ENCODE results near the gene USP19.

The USP19 gene, protein sequence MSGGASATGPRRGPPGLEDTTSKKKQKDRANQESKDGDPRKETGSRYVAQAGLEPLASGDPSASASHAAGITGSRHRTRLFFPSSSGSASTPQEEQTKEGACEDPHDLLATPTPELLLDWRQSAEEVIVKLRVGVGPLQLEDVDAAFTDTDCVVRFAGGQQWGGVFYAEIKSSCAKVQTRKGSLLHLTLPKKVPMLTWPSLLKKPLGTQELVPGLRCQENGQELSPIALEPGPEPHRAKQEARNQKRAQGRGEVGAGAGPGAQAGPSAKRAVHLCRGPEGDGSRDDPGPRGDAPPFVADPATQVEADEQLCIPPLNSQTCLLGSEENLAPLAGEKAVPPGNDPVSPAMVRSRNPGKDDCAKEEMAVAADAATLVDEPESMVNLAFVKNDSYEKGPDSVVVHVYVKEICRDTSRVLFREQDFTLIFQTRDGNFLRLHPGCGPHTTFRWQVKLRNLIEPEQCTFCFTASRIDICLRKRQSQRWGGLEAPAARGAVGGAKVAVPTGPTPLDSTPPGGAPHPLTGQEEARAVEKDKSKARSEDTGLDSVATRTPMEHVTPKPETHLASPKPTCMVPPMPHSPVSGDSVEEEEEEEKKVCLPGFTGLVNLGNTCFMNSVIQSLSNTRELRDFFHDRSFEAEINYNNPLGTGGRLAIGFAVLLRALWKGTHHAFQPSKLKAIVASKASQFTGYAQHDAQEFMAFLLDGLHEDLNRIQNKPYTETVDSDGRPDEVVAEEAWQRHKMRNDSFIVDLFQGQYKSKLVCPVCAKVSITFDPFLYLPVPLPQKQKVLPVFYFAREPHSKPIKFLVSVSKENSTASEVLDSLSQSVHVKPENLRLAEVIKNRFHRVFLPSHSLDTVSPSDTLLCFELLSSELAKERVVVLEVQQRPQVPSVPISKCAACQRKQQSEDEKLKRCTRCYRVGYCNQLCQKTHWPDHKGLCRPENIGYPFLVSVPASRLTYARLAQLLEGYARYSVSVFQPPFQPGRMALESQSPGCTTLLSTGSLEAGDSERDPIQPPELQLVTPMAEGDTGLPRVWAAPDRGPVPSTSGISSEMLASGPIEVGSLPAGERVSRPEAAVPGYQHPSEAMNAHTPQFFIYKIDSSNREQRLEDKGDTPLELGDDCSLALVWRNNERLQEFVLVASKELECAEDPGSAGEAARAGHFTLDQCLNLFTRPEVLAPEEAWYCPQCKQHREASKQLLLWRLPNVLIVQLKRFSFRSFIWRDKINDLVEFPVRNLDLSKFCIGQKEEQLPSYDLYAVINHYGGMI (N-terminal part only)

DNA sequence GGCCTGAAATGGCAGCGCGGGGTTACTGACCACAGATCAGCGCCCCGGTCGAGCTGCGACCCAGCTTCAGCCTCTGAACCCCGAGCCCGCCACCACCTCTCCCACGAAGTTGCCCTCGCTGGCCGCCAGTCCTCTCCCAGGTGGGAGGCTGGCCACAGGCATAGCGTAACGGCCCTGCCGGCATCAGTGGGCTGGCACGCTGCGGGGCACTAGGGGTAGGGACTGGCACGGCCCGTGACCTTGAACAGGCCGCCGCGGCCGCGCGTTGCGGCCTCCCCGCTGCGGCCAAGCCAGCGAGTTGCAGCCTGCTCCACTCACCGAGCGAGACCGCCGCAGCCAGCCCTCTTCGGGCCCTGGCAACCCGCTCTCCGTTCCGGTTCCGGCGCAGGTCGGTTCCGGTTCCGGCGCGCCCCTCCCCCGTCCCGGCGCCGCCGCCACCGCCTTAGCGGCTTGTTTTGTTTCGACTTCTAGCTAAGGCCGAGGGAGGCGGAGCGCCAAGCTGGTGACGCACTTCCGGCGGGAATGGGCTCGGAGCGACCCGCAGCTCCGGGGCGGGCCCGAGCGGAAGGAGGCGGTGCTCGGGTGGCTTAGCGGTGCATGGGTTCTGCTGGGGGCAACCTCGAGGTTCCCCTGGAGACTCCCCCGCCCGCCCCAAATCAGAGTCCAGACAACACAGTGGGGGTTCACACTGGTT is at the start of gene USP19:
USP19 (minus strand) TSS at position 386 of the 694 bp plus-strand sequence. CDS start 1,678 bp downstream, outside the sequence.
- peak; percentile 85 for DNase-seq (ENCODE audit: low read depth)

DNA sequence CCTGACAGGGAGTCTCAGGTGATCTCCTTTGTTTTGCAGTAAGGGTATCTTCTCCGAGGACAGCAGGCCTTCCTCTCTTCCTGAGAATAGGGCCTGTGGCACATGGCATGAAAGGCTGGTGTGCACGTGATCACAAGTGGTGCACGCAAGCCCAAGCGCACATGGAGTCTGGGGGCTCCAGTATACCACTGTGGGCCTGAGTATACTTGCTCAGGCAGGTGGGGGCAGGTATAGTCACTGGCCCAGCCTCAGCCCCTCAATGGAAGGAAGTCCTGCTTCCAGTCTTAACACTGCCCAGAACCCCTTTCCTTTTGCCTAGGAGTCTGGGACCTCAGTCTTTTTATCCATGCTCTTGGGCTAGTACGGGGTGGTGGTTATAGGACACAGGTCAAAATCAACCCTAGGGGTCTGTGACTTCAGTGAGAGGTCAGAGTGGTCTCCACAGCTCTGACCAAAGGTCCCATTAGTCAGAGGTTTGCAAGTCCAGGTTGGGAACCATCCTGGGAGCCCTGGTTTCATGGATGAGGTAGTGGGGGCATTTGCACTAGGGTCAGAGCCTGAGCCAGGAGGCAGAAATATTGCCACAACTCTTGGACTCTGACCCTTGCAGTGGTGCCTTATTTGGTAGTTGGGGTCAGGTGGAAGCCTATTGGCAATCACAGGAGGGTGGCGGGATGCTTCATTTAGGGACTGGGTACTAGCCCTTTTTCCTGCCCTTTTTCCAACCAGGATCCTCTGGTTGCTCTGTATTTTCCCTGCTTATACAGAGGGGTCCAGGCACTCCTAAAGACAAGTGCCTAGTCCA is 46.3 kb upstream of the USP19 start:
- no peak for DNase-seq (ENCODE audit: low read depth)

DNA sequence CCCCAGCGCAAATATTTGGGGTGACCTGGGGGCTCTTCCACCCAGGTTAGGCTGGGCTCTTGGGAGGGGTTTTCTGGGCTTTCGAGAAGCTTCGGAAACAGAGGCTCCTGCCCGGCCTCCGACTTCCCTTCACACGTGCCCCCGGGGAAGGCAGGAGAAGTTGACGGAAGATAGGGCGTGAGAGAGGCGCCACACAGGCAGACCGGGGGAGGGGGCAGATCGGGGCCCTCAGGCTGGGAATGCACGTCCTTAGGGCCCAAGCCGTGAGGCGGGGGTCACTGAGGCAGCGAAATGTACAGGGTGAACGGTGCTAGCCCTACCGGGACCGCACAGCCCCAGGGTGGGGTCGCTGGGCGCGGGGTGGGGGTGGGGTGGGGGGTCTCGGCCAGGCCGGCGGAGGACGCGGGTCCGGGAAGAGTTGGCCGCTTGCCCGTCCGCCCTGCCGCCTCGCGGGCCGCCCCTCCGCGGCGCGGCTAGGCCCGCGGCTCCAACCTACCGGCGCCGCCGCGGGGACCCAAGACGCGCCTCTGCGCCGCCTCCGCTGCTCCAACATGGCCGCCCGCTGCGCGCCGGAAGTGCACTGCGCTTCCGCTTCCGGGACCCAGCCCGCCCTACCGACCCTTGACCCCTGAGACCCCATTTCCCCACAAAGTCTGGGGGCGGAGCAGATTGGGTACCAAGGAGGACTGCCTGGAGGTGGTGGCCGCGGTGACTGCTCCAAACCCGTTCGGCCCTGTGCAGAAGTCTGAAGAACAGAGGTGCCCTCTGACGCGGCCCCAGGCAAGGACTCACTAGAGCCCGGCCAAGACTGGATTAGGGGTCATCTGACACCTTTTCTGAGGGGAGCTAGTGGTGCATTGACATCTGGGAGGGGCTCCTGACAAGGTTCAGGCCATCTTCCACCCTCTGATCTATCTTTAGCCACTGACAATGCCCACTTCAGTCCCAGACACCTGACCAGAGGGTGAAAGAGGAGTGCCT is 45.4 kb upstream of the USP19 start, which contains the start of gene CCDC71:
CCDC71 (minus strand) TSS at position 561 of the 981 bp plus-strand sequence. CDS start 2,123 bp downstream, outside the sequence.
- DNase-seq (ENCODE audit: low read depth) = peak; percentile 61

DNA sequence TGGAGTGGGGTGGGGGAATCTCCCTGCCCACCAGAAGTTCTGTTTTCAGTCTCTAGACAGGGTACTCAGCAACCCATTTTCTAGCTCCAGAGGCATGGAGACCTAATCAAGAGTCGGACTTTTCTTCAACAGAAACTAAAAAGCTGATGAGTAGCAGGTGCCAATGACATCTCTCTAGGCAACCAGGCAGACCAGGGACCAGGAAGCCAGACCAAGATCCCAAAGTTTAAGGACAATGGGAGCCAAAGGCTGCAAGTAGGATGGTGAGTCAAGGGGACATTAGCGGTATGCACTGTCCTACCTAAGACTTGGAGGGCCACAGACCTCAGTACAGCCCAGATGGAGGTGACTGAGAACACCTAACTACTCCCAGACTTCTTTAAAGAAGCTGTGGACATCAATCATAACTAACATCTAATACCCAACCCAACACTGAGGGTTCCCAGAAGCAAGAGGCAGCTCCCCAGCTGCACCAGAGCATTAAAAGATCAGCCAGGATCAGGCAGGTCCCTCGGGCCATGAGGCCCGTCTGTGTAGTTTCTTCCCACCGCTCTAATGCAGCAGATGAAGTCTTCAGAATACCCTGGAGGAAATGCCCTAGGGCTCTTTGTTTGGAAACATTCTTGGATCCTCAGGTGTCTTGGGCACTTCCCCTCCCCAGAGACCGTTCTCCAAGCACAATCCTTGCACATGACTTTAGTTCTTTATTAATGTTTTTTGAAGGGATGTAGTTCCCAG is 44.5 kb upstream of the USP19 start:
- no peak for DNase-seq (ENCODE audit: low read depth)

DNA sequence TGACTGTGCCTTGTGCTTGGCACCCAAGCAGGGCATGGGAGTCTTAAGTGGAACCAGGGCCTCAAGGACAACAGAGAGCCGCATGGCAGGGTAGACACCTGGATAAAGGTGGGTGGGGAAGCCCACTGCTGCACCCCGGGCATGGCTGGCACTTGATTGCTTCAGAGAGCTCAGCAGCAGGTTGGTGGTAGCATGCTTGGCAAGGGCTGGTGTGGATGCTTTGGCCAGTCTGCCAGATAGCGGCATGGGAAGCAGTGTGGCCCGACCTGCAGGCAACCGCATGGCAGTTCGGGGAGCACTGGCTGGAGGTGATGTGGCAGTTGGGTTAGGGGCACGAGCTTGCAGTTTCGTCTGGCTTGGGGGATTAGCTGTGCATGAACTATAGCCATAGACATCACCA is 43.0 kb upstream of the USP19 start:
- no peak for DNase-seq (ENCODE audit: low read depth)

DNA sequence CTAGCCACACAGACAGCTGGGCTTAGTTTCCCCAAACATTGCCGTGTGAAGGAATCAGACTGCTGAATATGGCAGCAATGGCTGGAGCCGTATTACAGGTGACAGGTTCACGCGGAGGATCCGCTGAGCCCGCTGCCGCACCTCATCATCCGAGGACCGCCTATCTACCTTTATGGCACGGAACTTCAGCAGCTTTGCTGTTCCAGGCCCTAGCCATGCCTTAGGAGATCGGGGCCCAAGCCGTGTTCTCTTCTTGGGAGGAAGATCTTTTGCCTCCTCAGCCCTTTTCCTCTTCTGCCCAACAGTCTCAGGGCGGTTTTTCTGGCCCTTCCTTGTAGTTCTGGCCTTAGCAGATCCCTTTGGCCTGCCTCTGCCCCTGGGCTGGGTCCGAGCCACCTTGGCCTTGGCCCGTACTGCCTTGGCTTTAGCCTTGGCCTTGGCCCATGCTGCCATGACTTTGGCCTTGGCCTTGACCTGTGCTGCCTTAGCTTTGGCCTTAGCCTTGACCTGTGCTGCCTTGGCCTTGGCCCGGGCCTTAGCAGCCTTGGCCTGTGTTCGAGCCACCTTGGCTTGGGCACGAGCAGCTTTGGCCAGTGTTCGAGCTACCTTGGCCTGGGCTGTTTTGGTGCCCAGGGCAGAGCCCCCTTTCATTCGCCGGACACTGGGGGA is 42.3 kb upstream of the USP19 start:
- DNase-seq (ENCODE audit: low read depth) = no peak

DNA sequence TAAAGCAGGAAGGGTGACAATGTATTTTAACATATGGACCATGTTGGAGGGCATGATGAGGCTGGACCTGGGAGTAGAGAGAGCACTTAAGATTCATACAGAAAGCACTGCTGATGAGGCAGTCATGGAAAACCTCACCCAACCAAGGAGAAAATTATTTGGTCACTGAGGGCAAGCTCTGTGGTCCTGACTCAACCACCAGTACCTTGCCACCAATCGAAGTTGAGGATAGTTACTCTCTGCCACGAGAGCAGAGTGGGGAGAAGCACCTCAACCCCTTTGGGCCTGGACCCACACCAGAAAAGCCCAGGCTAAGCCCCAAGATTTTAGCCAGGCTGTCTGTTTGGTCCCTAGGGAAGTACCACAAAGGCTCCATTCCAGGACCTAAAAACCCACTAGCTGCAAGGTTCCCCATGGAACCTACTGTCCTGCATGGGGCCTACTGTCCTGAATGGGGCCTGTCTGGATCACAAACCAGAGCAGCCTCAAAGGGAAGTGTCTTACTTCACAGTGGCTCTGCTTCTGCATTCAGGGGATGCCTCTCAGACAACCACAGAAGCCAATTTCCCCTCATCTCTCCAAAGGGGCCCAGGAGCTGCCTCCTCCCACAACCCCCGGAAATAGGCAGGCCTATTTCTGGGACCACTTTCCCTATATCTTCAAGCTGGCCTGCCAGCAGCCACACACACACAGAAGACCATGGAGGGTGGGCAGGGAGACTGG is 41.3 kb upstream of the USP19 start:
- no peak for DNase-seq (ENCODE audit: low read depth)

DNA sequence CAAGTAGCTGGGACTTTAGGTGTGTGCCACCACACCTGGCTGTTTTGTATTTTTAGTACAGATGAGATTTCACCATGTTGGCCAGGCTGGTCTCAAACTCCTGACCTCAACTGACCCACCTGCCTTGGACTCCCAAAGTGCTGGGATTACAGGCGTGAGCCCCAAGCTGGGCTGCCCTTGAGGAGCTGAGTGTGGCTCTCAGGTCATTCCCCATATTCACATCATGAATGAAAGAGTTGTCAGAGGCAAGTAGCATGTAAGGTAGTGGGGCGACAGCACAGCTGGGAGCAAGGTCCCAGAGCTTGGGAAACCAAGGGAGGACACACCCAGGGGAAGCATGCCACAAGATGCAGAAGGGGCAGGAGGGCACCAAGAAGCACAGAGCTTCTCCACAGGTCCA is 40.6 kb upstream of the USP19 start:
- no peak for DNase-seq (ENCODE audit: low read depth)

DNA sequence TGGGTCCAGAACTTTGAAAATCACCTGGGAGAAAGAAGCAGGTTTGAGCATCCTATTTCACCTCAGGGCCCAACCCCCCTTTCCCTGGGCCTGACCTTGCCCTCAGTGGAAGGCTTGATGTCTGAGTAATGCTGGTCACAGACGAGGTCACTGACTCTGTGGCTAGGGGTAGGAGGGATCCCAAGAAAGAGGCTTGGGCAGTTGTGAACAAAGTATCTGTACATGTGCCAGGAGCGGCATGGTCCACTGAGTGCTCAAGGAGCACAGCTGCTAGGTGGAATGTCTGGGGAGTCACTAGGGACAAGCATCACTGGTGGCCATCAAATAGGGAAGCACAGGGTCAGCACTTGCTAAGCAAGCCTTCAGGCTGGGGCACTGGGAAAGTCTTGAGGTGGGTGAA is 38.2 kb upstream of the USP19 start:
- no peak for DNase-seq (ENCODE audit: low read depth)

DNA sequence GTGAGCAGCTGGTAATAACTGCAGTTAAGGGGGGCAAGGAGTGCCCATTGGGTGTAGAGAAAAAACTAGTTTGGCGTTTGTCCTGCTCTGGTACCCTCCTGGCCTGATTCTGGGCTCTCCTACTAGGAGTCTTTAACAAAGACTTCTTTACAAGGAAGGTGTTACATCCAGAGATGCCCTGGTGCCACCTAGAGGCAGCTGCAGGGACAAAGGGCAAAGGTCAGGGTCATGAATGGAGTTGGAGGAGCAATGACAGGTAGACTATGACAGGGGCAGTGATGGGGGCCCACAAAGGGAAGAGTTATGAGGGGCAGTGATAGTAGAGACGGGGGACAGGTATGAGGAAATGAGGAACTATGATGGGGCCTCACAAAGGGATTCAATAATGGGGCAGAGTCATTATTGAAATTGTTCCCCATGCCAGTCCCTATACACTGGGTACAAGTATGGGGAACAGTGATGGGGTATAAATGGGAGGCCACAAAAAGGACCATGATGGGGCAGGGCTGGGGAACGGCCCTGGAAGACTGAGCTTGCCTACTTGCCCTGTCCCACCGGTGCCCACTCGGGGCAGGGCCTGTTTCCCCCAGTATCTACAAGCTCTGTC is 37.6 kb upstream of the USP19 start:
- DNase-seq (ENCODE audit: low read depth) = peak; percentile 35

DNA sequence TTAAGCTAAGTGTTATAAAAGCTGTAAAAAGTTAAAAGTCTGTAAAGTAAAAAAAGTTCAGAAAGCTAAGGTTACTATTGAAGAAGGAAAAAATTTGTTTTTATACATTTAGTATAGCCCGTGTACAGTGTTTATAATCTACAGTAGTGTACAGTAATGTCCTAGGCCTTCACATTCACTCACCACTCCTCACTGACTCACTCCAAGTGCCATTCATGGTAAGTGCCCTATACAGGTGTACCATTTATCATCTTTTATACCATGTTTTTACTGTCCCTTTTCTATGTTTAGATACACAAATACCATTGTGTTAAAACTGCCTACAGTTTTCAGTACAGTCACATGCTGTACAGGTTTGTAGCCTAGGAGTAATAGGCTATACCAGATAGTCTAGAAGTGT is 36.7 kb upstream of the USP19 start:
- DNase-seq (ENCODE audit: low read depth) = no peak

DNA sequence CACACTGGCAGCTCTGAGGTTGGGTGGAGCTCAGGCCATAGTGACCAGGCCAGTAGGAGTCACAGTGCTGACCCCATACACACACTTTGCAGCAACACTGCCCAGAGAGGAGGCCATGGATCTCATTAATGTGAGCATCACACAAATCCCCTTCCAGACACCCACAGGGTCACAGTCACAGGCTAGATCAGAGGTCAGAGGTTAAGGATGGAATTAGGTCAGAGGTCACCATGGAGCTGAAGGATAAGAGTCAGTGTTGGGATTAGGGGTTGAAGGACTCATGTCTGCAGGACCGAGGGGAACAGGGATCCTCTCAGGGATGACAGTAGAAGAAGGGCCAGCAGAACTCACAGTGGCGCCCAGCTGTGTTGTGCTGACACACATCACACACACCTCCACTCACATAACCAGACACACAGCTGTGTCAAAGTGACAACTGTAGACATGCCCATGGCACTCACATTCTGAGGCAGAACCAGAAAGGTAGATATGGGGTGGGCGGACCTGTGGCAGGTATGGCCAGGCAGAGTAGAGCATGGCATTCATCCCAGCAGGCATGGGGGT is 32.8 kb upstream of the USP19 start:
- no peak for DNase-seq (ENCODE audit: low read depth)

DNA sequence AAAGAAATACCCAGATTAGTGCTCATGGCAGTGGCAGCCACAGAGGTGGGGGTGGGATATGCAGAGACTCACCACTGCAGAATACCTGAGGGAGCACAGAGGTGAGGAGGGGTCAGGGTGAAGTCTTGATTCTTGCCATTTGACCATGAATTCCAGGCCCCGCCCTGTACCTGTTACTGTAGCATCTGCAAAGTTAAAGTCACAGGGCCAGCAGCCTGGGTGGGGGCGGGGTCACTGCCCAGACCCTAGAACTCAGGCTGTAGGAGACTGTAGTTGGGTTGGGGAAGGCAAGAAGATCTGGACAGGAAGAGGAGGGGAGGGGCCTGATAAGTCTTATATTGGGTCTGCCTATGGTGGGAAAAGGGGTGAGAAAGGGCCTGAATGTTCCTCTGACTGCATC is 31.0 kb upstream of the USP19 start:
- DNase-seq (ENCODE audit: low read depth) = no peak

DNA sequence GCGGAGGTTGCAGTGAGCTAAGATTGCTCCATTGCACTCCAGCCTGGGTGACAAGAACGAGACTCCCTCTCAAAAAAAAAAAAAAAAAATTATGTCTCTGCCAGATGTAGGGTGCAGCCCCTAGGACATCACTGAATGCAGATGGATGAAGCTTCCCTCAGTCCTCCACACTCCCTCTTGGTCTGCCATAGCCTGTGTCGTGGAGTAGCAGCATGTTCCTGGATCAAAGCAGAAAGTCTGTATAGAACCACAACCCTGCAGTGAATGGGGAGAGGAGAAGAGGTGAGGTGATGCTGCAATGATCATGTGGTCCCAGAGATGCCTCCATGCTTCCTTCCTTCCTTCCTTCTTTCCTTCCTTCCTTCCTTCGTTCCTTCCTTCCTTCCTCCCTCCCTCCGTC is 27.5 kb upstream of the USP19 start:
- no peak for DNase-seq (ENCODE audit: low read depth)

DNA sequence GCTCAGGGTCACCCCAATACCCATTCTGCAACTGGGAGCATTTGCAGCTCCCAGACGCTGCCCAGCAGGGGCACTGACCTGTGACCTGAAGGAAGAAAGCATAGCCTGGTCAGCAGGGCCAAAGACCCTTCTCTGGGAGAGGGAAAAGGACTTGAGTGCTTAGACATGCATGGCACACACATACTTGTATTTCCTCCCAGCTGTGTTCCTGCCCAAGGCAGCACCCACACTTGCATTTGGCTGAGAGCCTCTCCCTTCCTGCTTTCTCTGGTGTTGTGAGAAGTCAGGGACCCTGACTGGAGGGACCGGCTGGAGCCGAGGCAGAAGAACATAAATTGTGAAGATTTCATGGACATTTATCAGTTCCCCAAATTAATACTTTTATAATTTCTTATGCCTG is 19.5 kb upstream of the USP19 start:
- DNase-seq (ENCODE audit: low read depth) = no peak

DNA sequence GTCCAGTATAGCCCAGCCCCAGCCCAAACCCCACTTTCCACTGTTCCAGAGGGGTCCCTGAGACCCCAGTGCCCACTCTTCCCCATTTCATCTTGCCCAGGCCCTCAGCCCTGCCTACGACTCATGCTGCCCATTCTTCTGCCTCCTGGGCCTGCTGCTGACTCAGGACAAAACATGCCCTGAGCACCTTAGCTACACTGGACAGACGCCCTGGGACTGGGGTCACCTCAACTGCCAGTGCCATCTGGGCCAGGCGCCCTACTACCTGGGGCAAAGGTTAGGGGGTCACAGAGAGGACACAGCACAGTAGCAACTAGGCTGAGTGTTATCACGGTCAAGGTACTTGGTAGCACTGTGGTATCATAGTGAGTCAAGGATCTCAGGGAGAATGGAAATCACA is 14.9 kb upstream of the USP19 start:
- no peak for DNase-seq (ENCODE audit: low read depth)
